ENCODE data around the gene TAF5L. TPM values are rescaled to one million over a fixed set of nuclear protein-coding genes. Genes with fewer than 3 reads are reported as not detected.
A peak's percentile ranks its signal among the peaks of the same experiment; 100 is the strongest.

TAF5L gene
- total RNA-seq, 6 donors from 2014 or later: 11.0 to 25.5 (median 19.6) TPM

DNA sequence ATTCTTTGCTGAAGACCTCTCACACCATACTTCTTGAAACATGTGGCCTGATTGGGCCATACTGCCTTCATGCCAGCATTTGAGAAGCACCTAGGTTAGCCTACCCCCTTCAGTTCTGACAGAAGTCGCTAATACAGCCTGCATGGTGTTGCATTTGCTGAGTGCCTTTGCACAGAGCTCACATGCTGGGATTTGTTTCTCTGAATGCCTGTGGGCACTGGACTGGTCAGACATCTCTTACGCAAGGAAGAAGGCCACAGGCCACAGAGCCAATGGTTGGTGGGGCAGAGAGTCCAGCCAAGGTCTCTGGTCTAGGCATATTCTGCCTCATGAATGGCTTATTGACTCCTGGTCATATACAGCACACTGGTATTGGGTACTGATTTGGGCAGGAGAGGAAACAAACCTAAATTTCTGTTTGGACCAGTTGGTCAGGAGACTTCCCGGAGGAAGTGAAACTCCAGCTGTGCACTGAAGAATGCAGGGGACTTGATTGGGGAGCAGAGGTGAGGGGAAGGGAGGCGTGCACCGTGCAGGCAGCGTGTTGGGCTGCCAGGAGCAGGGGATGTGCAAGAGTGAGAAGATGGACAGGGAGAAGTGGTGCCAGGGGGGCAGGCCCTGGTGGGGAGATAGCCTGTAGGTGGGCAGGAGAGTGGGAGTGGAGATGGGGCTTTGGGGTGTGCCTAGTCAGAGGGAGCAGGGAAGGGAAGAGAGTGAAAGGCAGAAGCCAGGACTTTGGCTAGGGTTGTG is 18.2 kb upstream of the TAF5L start:
- H3K36me3 ChIP-seq: peaks cover 0 to 58% (median 42%) of the 10 kb centered on the region in 4 donors
- WGBS, 2 donors: 91 to 92% methylated on average over 5 to 6 of the region's 6 CpGs
- DNase-seq: peak in 1 of 2 donors; percentile 44
- ATAC-seq (ENCODE audit: low FRiP score in 2 of 2): peak; percentile 19 to 20
- no peak overlapping the region for H3K4me3 ChIP-seq
- no peaks in the 10 kb centered on the region for H3K9me3 ChIP-seq
- TF ChIP-seq EP300 (IDR thresholded peaks at IDR 0.05) (no peak), POLR2A (IDR thresholded peaks at IDR 0.05) (no peak), POLR2AphosphoS5 (IDR thresholded peaks at IDR 0.05) (no peak)
- TF ChIP-seq, protein P1, sequence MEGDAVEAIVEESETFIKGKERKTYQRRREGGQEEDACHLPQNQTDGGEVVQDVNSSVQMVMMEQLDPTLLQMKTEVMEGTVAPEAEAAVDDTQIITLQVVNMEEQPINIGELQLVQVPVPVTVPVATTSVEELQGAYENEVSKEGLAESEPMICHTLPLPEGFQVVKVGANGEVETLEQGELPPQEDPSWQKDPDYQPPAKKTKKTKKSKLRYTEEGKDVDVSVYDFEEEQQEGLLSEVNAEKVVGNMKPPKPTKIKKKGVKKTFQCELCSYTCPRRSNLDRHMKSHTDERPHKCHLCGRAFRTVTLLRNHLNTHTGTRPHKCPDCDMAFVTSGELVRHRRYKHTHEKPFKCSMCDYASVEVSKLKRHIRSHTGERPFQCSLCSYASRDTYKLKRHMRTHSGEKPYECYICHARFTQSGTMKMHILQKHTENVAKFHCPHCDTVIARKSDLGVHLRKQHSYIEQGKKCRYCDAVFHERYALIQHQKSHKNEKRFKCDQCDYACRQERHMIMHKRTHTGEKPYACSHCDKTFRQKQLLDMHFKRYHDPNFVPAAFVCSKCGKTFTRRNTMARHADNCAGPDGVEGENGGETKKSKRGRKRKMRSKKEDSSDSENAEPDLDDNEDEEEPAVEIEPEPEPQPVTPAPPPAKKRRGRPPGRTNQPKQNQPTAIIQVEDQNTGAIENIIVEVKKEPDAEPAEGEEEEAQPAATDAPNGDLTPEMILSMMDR (IDR thresholded peaks at IDR 0.05): no peak
- H3K27me3 ChIP-seq: no peaks in the 10 kb centered on the region
- no peaks in the 10 kb centered on the region for H3K4me1 ChIP-seq
- H3K27ac ChIP-seq: no peak overlapping the region

DNA sequence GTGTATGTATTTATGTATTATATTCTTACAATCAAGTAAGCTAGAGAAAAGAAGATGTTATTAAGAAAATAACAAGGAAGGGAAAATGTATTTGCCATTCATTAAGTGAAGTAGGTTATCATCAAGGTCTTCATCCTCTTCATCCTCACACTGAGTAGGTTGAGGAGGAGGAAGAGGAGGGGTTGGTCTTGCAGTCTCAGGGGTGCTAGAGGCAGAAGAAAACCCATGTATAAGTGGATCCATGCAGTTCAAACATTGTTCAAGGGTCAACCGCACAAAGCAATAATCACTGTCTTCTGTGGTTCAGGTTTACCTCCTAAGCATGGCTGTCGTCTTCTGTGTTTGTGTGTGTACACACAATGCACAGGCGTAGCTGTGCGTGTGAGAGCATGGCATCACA is 17.0 kb upstream of the TAF5L start:
- no peak overlapping the region for H3K27ac ChIP-seq
- no peaks in the 10 kb centered on the region for H3K27me3 ChIP-seq
- TF ChIP-seq POLR2A (IDR thresholded peaks at IDR 0.05) (no peak), EP300 (IDR thresholded peaks at IDR 0.05) (no peak), POLR2AphosphoS5 (IDR thresholded peaks at IDR 0.05) (no peak)
- TF ChIP-seq, protein P1 (IDR thresholded peaks at IDR 0.05): no peak
- no peaks in the 10 kb centered on the region for H3K9me3 ChIP-seq
- no peak overlapping the region for H3K4me3 ChIP-seq
- WGBS, 2 donors: 93 to 98% methylated on average over 4 of the region's 4 CpGs
- ATAC-seq (ENCODE audit: low FRiP score in 2 of 2): no peak
- H3K36me3 ChIP-seq: peaks cover 0 to 50% (median 36%) of the 10 kb centered on the region in 4 donors
- DNase-seq: no peak
- H3K4me1 ChIP-seq: no peaks in the 10 kb centered on the region

DNA sequence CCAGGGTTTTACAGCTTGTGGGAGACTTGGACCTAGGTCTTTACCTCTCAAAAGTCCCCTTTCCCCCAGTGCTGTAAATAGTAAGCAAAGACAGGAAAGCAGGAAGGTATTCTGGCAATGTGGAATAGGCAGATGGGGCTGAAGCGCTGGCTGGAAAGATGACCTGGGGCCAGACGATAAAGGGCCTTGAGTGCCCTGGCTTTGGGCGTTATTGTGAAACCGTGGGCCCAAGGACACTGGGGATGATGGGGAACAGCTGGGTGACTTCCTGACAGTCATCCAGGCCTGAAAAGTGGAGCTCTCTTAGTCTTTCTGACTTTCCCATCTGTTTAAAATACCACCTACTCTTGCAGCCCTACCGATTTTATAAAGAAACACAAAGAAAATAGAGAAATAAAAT is 16.5 kb upstream of the TAF5L start:
- H3K27ac ChIP-seq: no peak overlapping the region
- ATAC-seq (ENCODE audit: low FRiP score in 2 of 2): no peak
- WGBS, 2 donors: 74 to 81% methylated on average over 5 of the region's 5 CpGs
- no peaks in the 10 kb centered on the region for H3K27me3 ChIP-seq
- no peak overlapping the region for H3K4me3 ChIP-seq
- TF ChIP-seq EP300 (IDR thresholded peaks at IDR 0.05) (no peak), POLR2AphosphoS5 (IDR thresholded peaks at IDR 0.05) (no peak), POLR2A (IDR thresholded peaks at IDR 0.05) (no peak)
- TF ChIP-seq, protein P1 (IDR thresholded peaks at IDR 0.05): no peak
- no peaks in the 10 kb centered on the region for H3K9me3 ChIP-seq
- no peaks in the 10 kb centered on the region for H3K4me1 ChIP-seq
- no peak for DNase-seq
- peaks cover 0 to 49% (median 37%) of the 10 kb centered on the region in 4 donors for H3K36me3 ChIP-seq

DNA sequence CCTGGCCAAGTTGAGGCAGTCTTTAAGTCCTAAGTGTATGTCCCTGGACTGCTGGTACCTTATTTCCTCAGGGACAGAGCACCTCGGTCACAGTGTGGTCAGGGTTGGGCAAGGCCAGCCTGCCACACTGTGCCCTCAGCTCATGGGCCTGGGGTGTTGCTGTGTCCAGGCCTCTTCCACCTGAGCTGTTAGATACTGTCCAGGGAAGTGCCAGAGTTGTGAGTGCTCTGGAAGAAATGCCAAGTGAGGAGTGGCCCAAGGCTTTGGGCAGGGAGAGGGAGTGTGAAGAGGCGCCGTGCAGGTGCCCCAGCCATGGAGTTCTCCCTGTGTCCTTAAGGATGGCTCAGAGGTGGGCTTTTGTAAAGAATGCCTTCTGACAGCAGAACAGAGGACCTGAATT is 15.4 kb upstream of the TAF5L start:
- Histone ChIP-seq H3K27me3 (no peaks in the 10 kb centered on the region), H3K27ac (no peak overlapping the region), H3K36me3 (peaks cover 3 to 49% (median 38%) of the 10 kb centered on the region in 4 donors), H3K4me1 (no peaks in the 10 kb centered on the region), H3K4me3 (no peak overlapping the region), H3K9me3 (no peaks in the 10 kb centered on the region)
- 100% methylated on average over 2 to 3 of the region's 3 CpGs for WGBS, 2 donors
- DNase-seq (no peak), ATAC-seq (ENCODE audit: low FRiP score in 2 of 2) (no peak)
- TF ChIP-seq POLR2A (IDR thresholded peaks at IDR 0.05) (no peak), POLR2AphosphoS5 (IDR thresholded peaks at IDR 0.05) (no peak), EP300 (IDR thresholded peaks at IDR 0.05) (no peak)
- TF ChIP-seq, protein P1 (IDR thresholded peaks at IDR 0.05): no peak

DNA sequence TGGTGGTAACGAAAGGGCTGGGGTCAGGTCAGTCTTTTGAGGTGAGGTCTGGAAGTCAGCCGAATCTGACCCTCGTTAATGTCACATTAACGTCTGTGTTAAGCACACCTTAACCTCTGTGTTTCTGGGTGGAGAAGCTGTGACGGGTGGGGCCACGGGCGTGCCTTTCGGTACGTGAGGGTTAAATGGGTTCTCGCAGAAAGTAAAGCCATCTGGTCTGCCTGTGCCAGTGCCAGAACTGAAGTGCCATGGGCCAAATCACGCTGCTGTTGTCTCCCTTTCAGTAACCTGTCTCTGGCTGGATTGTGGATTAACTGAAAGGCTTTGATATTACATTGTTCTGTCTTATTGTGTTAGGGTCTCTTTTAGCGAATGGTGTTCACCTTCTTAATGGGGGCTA is 14.5 kb upstream of the TAF5L start:
- Histone ChIP-seq H3K4me3 (no peak overlapping the region), H3K27me3 (no peaks in the 10 kb centered on the region), H3K27ac (no peak overlapping the region), H3K36me3 (peaks cover 4 to 49% (median 39%) of the 10 kb centered on the region in 4 donors), H3K9me3 (no peaks in the 10 kb centered on the region), H3K4me1 (no peaks in the 10 kb centered on the region)
- no peak for DNase-seq
- TF ChIP-seq EP300 (IDR thresholded peaks at IDR 0.05): no peak
- TF ChIP-seq POLR2AphosphoS5 (IDR thresholded peaks at IDR 0.05): no peak
- no peak for TF ChIP-seq POLR2A (IDR thresholded peaks at IDR 0.05)
- TF ChIP-seq, protein P1 (IDR thresholded peaks at IDR 0.05): no peak
- WGBS, 2 donors: 92 to 93% methylated on average over 12 of the region's 12 CpGs
- no peak for ATAC-seq (ENCODE audit: low FRiP score in 2 of 2)
